ENCODE results near the gene SHMT1.
"Not testable (repeated sequence)": the region's sequence is repeated elsewhere in the genome, so short reads cannot be mapped to it uniquely, and the experiment has no call there.

Gene SHMT1

DNA sequence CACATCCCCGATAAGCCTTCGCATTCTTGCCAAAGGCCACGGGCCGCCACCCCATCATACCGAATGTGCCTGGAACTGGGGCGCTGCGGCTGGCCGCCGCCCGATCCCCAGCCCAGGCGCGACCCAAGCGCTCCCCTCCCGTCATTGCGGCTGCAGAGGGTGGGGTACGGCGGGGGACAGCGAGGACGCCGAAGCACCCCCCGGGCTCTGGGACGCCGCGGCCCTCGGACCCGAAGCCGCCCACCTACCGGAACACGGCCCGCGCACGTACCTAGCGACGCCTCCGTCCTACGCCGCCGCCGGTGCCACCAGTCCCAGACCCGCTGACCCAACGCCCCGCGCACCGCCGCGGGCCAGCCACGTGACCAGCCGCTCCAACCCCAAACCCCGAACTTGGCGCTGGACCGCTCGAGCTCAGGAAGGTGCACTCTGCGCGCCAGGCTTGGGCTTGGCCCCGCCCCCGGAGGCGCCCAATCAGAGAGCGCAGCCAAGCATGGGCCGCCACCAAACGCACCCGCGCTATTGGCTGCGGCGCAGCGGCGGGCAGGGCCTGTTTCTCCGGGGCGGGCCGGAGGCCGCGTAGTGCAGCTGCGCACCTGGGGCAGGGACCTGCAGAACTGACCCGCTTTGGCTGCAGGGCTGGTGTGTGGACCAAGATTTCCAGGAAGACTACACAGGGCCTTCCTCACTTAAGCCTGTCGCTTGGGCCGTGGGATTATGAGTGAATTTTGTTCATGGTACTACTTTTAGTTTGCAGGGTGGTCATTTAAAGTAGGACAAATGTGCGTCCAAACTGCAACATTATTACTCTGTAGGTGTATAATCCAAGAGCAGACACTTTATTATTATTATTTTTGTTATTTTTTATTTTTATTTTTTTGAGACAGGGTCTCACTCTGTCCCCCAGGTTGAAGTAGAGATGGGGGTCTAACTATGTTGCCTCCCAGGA, at the start of gene SHMT1:
SHMT1 (minus strand) TSS at position 450 of the 949 bp plus-strand sequence. CDS start 7,569 bp downstream, outside the sequence.
- TF ChIP-seq, protein P1, sequence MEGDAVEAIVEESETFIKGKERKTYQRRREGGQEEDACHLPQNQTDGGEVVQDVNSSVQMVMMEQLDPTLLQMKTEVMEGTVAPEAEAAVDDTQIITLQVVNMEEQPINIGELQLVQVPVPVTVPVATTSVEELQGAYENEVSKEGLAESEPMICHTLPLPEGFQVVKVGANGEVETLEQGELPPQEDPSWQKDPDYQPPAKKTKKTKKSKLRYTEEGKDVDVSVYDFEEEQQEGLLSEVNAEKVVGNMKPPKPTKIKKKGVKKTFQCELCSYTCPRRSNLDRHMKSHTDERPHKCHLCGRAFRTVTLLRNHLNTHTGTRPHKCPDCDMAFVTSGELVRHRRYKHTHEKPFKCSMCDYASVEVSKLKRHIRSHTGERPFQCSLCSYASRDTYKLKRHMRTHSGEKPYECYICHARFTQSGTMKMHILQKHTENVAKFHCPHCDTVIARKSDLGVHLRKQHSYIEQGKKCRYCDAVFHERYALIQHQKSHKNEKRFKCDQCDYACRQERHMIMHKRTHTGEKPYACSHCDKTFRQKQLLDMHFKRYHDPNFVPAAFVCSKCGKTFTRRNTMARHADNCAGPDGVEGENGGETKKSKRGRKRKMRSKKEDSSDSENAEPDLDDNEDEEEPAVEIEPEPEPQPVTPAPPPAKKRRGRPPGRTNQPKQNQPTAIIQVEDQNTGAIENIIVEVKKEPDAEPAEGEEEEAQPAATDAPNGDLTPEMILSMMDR (IDR thresholded peaks at IDR 0.05; ENCODE audit: low read length, missing control alignments) = no peak
- DNase-seq (ENCODE audit: low read depth) = peak; percentile 84
- H3K4me3 ChIP-seq (replicated peaks; ENCODE audit: low read depth, low read length) = peak within 1 kb of the TSS; percentile 68

GRCh38 chr17:18412001-18412538, 48.7 kb upstream of the SHMT1 start:
- H3K4me3 ChIP-seq (replicated peaks; ENCODE audit: low read depth, low read length); DNase-seq (ENCODE audit: low read depth): not testable (repeated sequence)

GRCh38 chr17:18411377-18411864, 48.1 kb upstream of the SHMT1 start:
- DNase-seq (ENCODE audit: low read depth) = peak; percentile 51

DNA sequence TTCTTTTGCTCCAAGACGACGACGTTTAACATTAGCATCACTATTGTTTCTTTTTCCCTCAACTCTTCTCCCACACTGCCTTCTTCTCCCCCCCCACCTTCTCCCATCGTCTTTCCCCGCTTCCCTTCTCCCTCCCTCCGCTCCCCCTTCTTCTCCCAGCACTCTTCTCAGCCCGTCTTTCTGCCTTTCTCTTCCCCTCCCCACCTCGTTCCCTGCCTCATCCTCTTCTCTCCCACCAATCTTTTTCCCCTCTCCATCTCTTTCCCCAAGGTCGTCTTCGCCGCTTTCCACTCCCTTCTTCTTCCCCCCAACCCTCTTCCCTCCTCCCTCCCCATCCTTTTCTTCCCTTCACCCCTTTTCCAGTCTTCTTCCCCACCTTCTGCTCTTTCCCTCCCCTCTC, 47.4 kb upstream of the SHMT1 start:
- not testable (repeated sequence) for DNase-seq (ENCODE audit: low read depth)
- peak overlapping the region; percentile 61 for H3K4me3 ChIP-seq (replicated peaks; ENCODE audit: low read depth, low read length)

More at GRCh38 chr17:18411377-18411864, 48.1 kb upstream of the SHMT1 start:
- peak overlapping the region; percentile 61 for H3K4me3 ChIP-seq (replicated peaks; ENCODE audit: low read depth, low read length)

- H3K4me3 ChIP-seq (replicated peaks; ENCODE audit: low read depth, low read length); DNase-seq (ENCODE audit: low read depth): not testable (repeated sequence)
Observed at GRCh38 chr17:18409321-18409720, 46.0 kb upstream of the SHMT1 start.

DNA sequence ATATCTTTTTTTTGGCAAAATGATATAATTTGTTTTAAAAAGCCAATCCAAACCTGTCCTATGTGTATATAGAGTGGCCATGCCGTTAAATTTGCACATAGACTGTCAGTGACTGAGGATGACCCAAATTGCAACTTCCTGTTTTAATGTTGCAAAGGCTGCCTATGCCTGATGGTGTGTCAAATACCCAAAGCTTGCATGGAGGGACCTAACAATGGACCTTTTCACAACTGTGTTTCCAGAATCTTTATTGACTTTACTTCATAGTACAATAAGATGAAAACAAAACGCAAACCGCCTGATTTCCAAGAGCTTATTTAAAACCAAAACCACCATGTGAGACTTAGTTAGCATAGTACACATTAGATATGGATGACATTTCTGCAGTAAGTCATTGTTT, 45.6 kb upstream of the SHMT1 start:
- H3K4me3 ChIP-seq (replicated peaks; ENCODE audit: low read depth, low read length); DNase-seq (ENCODE audit: low read depth): not testable (repeated sequence)

DNA sequence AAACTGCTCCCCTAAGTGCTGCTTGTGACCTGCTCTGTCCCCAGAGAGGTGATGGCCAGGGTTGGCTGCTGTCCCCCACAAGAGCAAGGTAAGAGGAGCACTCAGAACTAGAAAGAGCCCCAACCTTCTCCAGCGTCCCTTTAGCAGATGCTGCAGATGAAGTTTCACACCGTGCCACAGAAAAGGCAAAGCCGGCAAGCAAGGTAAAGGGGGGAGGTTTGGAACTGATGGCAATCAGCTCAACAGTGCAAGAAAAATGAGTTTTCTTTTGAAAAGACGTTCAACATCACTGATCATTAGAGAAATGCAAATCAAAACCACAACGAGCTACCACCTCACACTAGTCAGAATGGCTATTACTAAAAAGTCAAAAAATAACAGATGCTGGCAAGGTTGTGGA, 40.3 kb upstream of the SHMT1 start:
- not testable (repeated sequence) for H3K4me3 ChIP-seq (replicated peaks; ENCODE audit: low read depth, low read length); DNase-seq (ENCODE audit: low read depth)

GRCh38 chr17:18403166-18403565, 39.8 kb upstream of the SHMT1 start:
- DNase-seq (ENCODE audit: low read depth); H3K4me3 ChIP-seq (replicated peaks; ENCODE audit: low read depth, low read length): not testable (repeated sequence)

DNA sequence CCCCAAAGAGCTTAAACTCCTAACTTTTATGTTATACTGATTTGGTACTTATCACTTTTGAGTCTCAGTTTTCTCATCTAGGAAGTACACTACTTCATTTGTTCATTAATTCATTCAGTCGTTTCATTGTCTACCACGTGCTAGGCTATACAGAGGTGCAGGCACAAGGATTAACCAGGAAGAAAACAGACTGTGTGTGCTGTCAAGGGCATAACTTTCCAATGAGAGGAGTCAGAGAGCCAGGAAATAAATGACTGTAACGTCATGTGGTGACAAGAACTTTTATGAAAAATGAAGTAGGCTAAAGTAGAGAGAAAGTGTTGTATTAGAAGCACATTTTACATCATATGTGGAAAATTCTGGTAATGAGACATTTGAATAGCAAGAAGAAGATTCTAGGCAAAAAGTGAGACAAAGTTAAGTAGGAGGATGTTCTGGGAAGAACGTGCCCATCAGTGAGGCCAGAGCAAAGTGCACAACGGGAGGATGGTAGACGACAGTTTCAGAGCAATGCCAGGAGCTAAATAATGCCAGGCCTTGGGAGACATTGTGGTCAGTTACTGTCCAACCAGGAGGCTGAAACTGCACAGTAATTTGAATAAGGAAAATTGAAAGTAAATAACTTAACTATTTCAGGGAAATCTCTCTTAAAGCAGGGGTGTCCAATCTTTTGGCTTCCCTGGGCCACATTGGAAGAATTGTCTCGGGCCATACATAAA, 38.7 kb upstream of the SHMT1 start:
- H3K4me3 ChIP-seq (replicated peaks; ENCODE audit: low read depth, low read length); DNase-seq (ENCODE audit: low read depth): not testable (repeated sequence)

GRCh38 chr17:18388728-18389127, 25.4 kb upstream of the SHMT1 start:
- not testable (repeated sequence) for DNase-seq (ENCODE audit: low read depth); H3K4me3 ChIP-seq (replicated peaks; ENCODE audit: low read depth, low read length)

- not testable (repeated sequence) for DNase-seq (ENCODE audit: low read depth); H3K4me3 ChIP-seq (replicated peaks; ENCODE audit: low read depth, low read length)
Observed at GRCh38 chr17:18388266-18388665, 24.9 kb upstream of the SHMT1 start.

- not testable (repeated sequence) for H3K4me3 ChIP-seq (replicated peaks; ENCODE audit: low read depth, low read length); DNase-seq (ENCODE audit: low read depth)
Observed at GRCh38 chr17:18387583-18387982, 24.2 kb upstream of the SHMT1 start.

DNA sequence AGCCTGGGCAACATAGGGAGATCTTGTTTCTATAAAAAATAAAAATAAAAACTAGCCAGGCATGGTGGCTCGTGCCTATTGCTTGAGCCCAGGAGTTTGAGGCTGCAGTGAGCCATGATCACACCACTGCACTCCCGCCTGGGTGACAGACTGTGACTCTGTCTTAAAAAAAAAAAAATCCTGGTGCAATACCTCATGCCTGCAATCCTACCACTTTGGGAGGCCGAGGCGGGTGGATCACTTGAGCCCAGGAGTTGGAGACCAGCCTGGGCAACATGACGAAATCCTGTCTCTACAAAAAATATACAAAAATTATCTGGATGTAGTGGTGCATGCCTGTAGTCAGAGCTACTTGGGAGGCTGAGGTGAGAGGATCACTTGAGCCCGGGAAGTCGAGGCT, 20.9 kb upstream of the SHMT1 start:
- not testable (repeated sequence) for DNase-seq (ENCODE audit: low read depth)

GRCh38 chr17:18383079-18383481, 19.7 kb upstream of the SHMT1 start:
- H3K4me3 ChIP-seq (replicated peaks; ENCODE audit: low read depth, low read length); DNase-seq (ENCODE audit: low read depth): not testable (repeated sequence)

More for the DNA sequence above, 20.9 kb upstream of the SHMT1 start:
- not testable (repeated sequence) for H3K4me3 ChIP-seq (replicated peaks; ENCODE audit: low read depth, low read length)

Measured in fibroblast of pulmonary artery (primary cell).